CD4-positive, alpha-beta memory T cell (primary cell): ENCODE measurements around the gene IL27RA. TPM values are rescaled to one million over a fixed set of nuclear protein-coding genes. Genes with fewer than 3 reads are reported as not detected.
"Not testable (repeated sequence)": the region's sequence is repeated elsewhere in the genome, so short reads cannot be mapped to it uniquely, and the experiment has no call there.

ENCODE experiments used
- CTCF ChIA-PET: fragments of 350-600 bp; sonication (Branson Sonifier 250); formaldehyde crosslinking; loops from one replicate; lab custom pipeline; 2021; ENCODE audit warnings: inconsistent platforms; ENCODE audit not compliant: partially characterized antibody; lab: Charles Lee
- POLR2A ChIA-PET: fragments of 350-600 bp; sonication (Branson Sonifier 250); formaldehyde crosslinking; loops from one replicate; lab custom pipeline; 2021; ENCODE audit not compliant: partially characterized antibody; lab: Charles Lee
- DNase-seq, 5 donors: peaks; one replicate each; pipeline versions ENCODE4 v3.0.0 to v3.0.0-alpha.2; 2020 to 2022; ENCODE audit warnings: mixed read lengths in 1 of 5
- H3K27ac ChIP-seq: one replicate; pipeline ENCODE4 v1.7.0; 2013; ENCODE audit warnings: low read depth, low read length
- H3K27me3 ChIP-seq: 2 replicates; pipeline ENCODE4 v1.7.0; 2013; ENCODE audit warnings: mild to moderate bottlenecking, low read length, moderate library complexity; ENCODE audit not compliant: insufficient read depth
- H3K36me3 ChIP-seq: 2 replicates; pipeline ENCODE4 v1.7.0; 2013; ENCODE audit warnings: mild to moderate bottlenecking, low read length, moderate library complexity; ENCODE audit not compliant: insufficient read depth
- H3K4me1 ChIP-seq: 2 replicates; pipeline ENCODE4 v1.7.0; 2013; ENCODE audit warnings: mild to moderate bottlenecking, low read length, moderate library complexity; ENCODE audit not compliant: insufficient read depth
- H3K4me3 ChIP-seq, 2 donors: one replicate each; pipeline ENCODE4 v1.7.0; 2013; ENCODE audit warnings: low read length in 2 of 2, mild to moderate bottlenecking in 1 of 2
- H3K9me3 ChIP-seq, 2 donors: one replicate each; pipeline ENCODE4 v1.7.0; 2013; ENCODE audit warnings: low read length in 2 of 2, control low read depth in 1 of 2; ENCODE audit not compliant: control insufficient read depth in 1 of 2
- H3K27ac Mint-ChIP-seq, 7 donors: one replicate each; pipeline ENCODE4 v1.8.0; 2020 to 2021; ENCODE audit warnings: mixed read lengths in 7 of 7, mild to moderate bottlenecking in 6 of 7, inconsistent platforms in 3 of 7, moderate library complexity in 3 of 7
- H3K27me3 Mint-ChIP-seq, 2 donors: one replicate each; pipeline ENCODE4 v1.8.0; 2020 to 2021; ENCODE audit warnings: mixed read lengths in 2 of 2
- H3K36me3 Mint-ChIP-seq, 2 donors: one replicate each; pipeline ENCODE4 v1.8.0; 2020 to 2021; ENCODE audit warnings: mixed read lengths in 2 of 2, inconsistent platforms in 1 of 2, mild to moderate bottlenecking in 1 of 2
- H3K4me1 Mint-ChIP-seq, 4 donors: one replicate each; pipeline ENCODE4 v1.8.0; 2020 to 2021; ENCODE audit warnings: mixed read lengths in 4 of 4, mild to moderate bottlenecking in 1 of 4
- H3K4me3 Mint-ChIP-seq, 8 donors: one replicate each; pipeline ENCODE4 v1.8.0; 2020 to 2021; ENCODE audit warnings: mixed read lengths in 8 of 8, mild to moderate bottlenecking in 7 of 8, moderate library complexity in 6 of 8, inconsistent platforms in 3 of 8
- H3K9me3 Mint-ChIP-seq, 8 donors: one replicate each; pipeline ENCODE4 v1.8.0; 2020 to 2021; ENCODE audit warnings: mixed read lengths in 8 of 8, mild to moderate bottlenecking in 5 of 8, inconsistent platforms in 3 of 8, moderate library complexity in 1 of 8
- intact Hi-C: fragments of 100-400 bp; cut with micrococcal nuclease; formaldehyde crosslinking; loops from one replicate; pipeline ENCODE4 v1.15.1; 2023
- polyA plus RNA-seq, 2 donors: library from polyadenylated mRNA; unstranded; fragments of 300-500 nt; fragmentation: Illumina TruSeq; gene quantifications; one replicate each; pipeline ENCODE4 v1.2.3, GENCODE V29; 2021
- total RNA-seq, 2 experiments: library from RNA; stranded (reverse); gene quantifications; one replicate each; pipeline ENCODE4 v1.2.3, GENCODE V29; 2021

Gene IL27RA
- total and polyA plus RNA-seq, 4 experiments from 2014 or later = 74.3 to 104 (median 88.4) TPM

DNA sequence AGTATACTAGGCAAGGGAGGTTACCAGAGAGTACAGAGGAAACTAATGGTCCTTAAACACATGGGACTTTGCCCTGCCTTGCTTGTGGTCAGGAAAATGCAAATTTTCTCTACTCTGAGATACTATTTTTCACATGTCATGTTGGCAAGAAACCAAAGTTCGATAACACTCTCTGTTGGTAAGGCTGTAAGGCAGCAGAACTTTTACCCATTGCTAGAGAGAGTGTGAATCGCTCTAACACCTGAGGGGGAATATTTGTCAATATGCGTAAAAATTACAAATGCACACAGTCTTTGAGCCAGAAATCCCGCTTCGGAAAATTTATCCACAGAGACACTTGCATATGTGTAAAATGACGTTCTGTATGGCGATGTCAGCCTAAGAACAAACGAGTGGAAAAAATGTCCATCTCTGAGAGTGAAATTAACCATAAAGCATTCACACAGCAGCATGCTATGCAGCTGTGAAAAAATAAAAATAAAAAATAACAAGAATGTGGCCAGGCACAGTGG, 16.0 kb upstream of the IL27RA start:
- DNase-seq = no peak
- POLR2A ChIA-PET = interaction anchor here (1.0 to 1.1 kb wide), 2 partner anchors 8 to 9 kb away, joined by 3 read pairs; partner anchors contain the start of gene RFX1

DNA sequence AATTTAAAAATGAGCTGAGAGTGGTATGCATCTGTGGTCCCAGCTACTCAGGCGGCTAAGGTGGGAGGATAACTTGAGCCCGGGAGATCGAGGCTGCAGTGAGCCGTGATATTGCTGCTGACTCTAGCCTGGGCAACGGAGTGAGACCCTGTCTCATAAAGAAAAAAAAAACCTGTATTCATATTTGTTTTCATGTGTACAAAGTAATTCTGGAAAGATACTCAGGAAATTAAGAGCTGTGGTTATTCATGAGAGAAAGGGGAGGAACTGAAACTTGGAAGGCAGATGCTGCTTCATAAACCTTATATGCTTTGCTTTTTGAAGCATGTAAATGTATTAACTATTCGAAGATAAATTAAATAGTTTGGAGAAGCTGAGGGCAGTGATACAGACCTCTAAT, 12.5 kb upstream of the IL27RA start:
- intact Hi-C loops = no loop called here
- Mint-ChIP-seq H3K4me1 (peaks cover 3 to 7% (median 5%) of the 10 kb centered on the region in 4 donors), H3K4me3 (no peak overlapping the region), H3K9me3 (no peaks in the 10 kb centered on the region), H3K36me3 (no peaks in the 10 kb centered on the region), H3K27ac (no peak overlapping the region), H3K27me3 (no peaks in the 10 kb centered on the region)
- H3K9me3 ChIP-seq = no peaks in the 10 kb centered on the region
- no peak overlapping the region for H3K27ac ChIP-seq
- H3K4me1 ChIP-seq = peaks cover 7% of the 10 kb centered on the region
- POLR2A ChIA-PET = interaction anchor here (0.6 to 1.8 kb wide), 4 partner anchors 10 to 41 kb away, joined by 3 to 9 read pairs (median 4); partner anchors contain the start of genes IL27RA and RFX1
- CTCF ChIA-PET = interaction anchor here (0.7 to 2.4 kb wide), 5 partner anchors 11 to 54 kb away, joined by 3 to 12 read pairs (median 4); partner anchors contain the start of gene IL27RA
- H3K27me3 ChIP-seq = no peaks in the 10 kb centered on the region
- H3K4me3 ChIP-seq = no peak overlapping the region
- DNase-seq = no peak
- H3K36me3 ChIP-seq = no peaks in the 10 kb centered on the region

More for the DNA sequence above, 16.0 kb upstream of the IL27RA start:
- intact Hi-C loops = no loop called here
- Histone ChIP-seq H3K9me3 (no peaks in the 10 kb centered on the region), H3K27me3 (no peaks in the 10 kb centered on the region), H3K4me1 (peaks cover 7% of the 10 kb centered on the region), H3K4me3 (no peak overlapping the region), H3K36me3 (no peaks in the 10 kb centered on the region), H3K27ac (no peak overlapping the region)
- Mint-ChIP-seq H3K36me3 (no peaks in the 10 kb centered on the region), H3K4me3 (no peak overlapping the region), H3K27ac (peak overlapping the region in 1 of 7 donors; percentile 35), H3K9me3 (peaks cover 0 to 2% (median 0%) of the 10 kb centered on the region in 8 donors), H3K27me3 (no peaks in the 10 kb centered on the region), H3K4me1 (peaks cover 0 to 4% (median 1%) of the 10 kb centered on the region in 4 donors)
- CTCF ChIA-PET = interaction anchor here (0.7 kb wide), 1 partner anchor 135 kb away, joined by 3 read pairs; no protein-coding TSS in a partner anchor

DNA sequence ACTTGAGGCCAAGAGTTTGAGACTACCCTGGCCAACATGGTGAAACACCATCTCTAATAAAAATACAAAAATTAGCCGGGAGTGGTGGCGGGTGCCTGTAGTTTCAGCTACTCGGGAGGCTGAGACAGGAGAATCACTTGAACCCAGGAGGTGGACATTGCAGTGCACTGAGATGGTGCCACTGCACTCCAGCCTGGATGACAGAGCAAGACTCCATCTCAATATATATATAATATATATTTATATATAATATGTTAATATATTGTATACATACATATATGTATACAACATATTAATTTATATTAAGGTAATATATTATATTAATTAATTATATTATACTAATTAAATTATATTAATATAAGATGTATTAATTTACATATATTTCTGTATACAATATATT, 11.8 kb upstream of the IL27RA start:
- ChIA-PET POLR2A (interaction anchor here (0.6 to 1.8 kb wide), 4 partner anchors 10 to 42 kb away, joined by 3 to 9 read pairs (median 4); partner anchors contain the start of genes IL27RA and RFX1), CTCF (interaction anchor here (0.7 to 2.4 kb wide), 4 partner anchors 10 to 54 kb away, joined by 3 to 12 read pairs (median 4); no protein-coding TSS in a partner anchor)
- H3K27me3 Mint-ChIP-seq, H3K27me3 ChIP-seq, DNase-seq, H3K36me3 Mint-ChIP-seq, H3K4me3 Mint-ChIP-seq, H3K27ac ChIP-seq, H3K9me3 ChIP-seq, H3K36me3 ChIP-seq, H3K9me3 Mint-ChIP-seq, intact Hi-C loops, H3K4me1 ChIP-seq, H3K4me1 Mint-ChIP-seq, H3K4me3 ChIP-seq: not testable (repeated sequence)
- H3K27ac Mint-ChIP-seq = peak overlapping the region in 1 of 7 donors; percentile 3

DNA sequence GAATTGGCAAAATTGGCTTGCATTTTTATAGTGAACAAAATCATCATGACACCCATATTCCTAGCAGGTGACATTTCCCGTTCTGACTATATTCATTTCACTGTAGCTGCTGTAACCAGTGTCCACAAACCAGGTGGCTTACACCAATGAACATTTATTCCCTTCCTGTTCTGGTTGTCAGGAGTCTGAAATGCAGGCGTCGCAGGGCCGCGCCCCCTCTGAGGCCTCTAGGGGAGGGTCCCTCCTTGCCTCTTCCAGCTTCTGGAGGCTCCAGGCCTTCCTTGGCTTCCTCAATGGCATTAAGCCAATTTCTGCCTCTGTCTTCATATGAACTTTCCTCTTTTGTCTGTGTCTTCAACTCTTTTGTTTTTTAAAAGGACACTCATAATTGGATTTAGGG, 10.1 kb upstream of the IL27RA start:
- Mint-ChIP-seq H3K9me3 (peaks cover 0 to 2% (median 0%) of the 10 kb centered on the region in 8 donors), H3K27ac (no peak overlapping the region), H3K27me3 (no peaks in the 10 kb centered on the region), H3K36me3 (no peaks in the 10 kb centered on the region), H3K4me3 (no peak overlapping the region), H3K4me1 (peaks cover 2 to 12% (median 8%) of the 10 kb centered on the region in 4 donors)
- H3K27ac ChIP-seq = no peak overlapping the region
- no peak overlapping the region for H3K4me3 ChIP-seq
- no peaks in the 10 kb centered on the region for H3K36me3 ChIP-seq
- H3K9me3 ChIP-seq = no peaks in the 10 kb centered on the region
- H3K4me1 ChIP-seq = peaks cover 6% of the 10 kb centered on the region
- CTCF ChIA-PET = interaction anchor here (0.8 to 1.6 kb wide), 4 partner anchors 9 to 88 kb away, joined by 3 to 4 read pairs (median 3); partner anchors contain the start of gene IL27RA
- intact Hi-C loops = no loop called here
- DNase-seq = no peak
- no peaks in the 10 kb centered on the region for H3K27me3 ChIP-seq
- POLR2A ChIA-PET = interaction anchor here (2.7 to 3.3 kb wide), 2 partner anchors 9 to 15 kb away, joined by 15 to 26 read pairs; partner anchors contain the start of genes IL27RA and RFX1

DNA sequence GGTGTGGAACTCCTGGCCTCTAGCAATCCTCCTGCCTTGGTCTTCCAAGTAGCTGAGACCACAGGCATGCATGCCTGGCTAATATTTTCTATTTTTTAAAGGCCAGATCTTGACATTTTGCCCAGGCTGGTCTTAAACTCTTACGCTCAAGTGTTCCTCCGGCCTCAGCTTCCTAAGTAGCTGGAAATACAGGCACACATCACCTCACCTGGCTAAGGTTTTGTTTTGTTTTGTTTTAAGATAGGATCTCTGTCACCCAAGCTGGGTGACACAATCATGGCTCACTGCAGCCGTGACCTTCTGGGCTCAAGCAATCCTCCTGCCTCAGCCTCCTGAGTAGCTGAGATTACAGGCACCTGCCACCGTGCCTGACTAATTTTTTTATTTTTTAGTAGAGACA, 9.1 kb upstream of the IL27RA start:
- Histone ChIP-seq H3K9me3 (no peaks in the 10 kb centered on the region), H3K27ac (no peak overlapping the region), H3K4me1 (peaks cover 10% of the 10 kb centered on the region), H3K27me3 (no peaks in the 10 kb centered on the region), H3K36me3 (no peaks in the 10 kb centered on the region), H3K4me3 (no peak overlapping the region)
- DNase-seq = no peak
- ChIA-PET POLR2A (interaction anchor here (2.7 to 3.3 kb wide), 2 partner anchors 8 to 16 kb away, joined by 15 to 26 read pairs; partner anchors contain the start of genes IL27RA and RFX1), CTCF (interaction anchor here (0.8 to 1.6 kb wide), 3 partner anchors 8 to 89 kb away, joined by 3 to 4 read pairs (median 3); no protein-coding TSS in a partner anchor)
- Mint-ChIP-seq H3K27ac (no peak overlapping the region), H3K4me1 (peaks cover 2 to 14% (median 9%) of the 10 kb centered on the region in 4 donors), H3K4me3 (no peak overlapping the region), H3K36me3 (no peaks in the 10 kb centered on the region), H3K9me3 (peaks cover 0 to 2% (median 0%) of the 10 kb centered on the region in 8 donors), H3K27me3 (no peaks in the 10 kb centered on the region)
- intact Hi-C loops = no loop called here

DNA sequence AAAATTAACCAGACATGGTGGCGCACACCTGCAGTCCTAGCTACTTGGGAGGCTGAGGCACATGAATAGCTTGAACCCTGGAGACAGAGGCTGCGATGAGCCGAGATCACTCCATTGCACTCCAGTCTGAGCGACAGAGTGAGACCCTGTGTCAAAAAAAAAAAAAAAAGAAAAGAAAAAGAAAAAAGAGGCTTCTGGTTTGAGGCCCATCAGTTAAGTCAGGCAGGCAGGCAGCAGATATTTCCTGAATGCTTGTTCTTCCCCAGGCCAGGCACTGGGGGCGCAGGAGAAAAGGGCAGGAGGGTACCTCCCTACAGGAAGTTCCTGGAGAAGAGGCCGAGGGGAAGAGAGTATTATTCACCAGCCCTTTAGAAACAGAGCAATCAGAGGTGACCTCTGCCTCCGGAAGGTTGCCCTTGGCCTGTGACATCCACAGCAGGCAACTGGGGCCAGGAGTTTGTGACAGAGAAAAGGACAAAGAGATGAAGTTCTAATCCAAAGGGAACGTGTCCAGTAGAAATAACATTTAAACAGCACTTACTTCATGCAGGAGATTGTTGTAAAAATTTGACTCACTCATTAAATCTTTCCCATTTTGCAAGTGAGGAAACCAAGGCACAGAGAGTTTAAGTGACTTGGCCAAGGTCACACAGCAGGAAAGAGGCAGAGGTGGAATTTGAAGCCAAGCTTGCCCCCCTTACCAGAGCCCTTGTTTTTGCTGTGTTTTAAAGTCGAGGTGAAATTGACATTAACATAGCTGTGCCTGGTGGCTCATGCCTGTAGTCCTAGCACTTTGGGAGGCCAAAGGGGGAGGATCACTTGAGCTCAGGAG, 7.9 kb upstream of the IL27RA start:
- no peak for DNase-seq
- H3K27ac Mint-ChIP-seq = peak overlapping the region in 3 of 7 donors; percentile 55 to 80 (median 79)
- no peaks in the 10 kb centered on the region for H3K36me3 Mint-ChIP-seq
- no peaks in the 10 kb centered on the region for H3K27me3 Mint-ChIP-seq
- no peaks in the 10 kb centered on the region for H3K27me3 ChIP-seq
- intact Hi-C loops = no loop called here
- CTCF ChIA-PET = interaction anchor here (0.8 kb wide), 1 partner anchor 63 kb away, joined by 3 read pairs; no protein-coding TSS in a partner anchor
- POLR2A ChIA-PET = interaction anchor here (3.3 kb wide), 1 partner anchor 7 kb away, joined by 26 read pairs; the partner anchor contains the start of gene IL27RA
- H3K4me1 ChIP-seq = peaks cover 10% of the 10 kb centered on the region
- peaks cover 0 to 3% (median 0%) of the 10 kb centered on the region in 8 donors for H3K9me3 Mint-ChIP-seq
- no peak overlapping the region for H3K27ac ChIP-seq
- H3K4me3 Mint-ChIP-seq = no peak overlapping the region
- peaks cover 3 to 18% (median 10%) of the 10 kb centered on the region in 4 donors for H3K4me1 Mint-ChIP-seq
- H3K4me3 ChIP-seq = no peak overlapping the region
- H3K36me3 ChIP-seq = no peaks in the 10 kb centered on the region
- H3K9me3 ChIP-seq = no peaks in the 10 kb centered on the region
